Measurements from ENCODE around the gene NPAS2. TPM values are rescaled to one million over a fixed set of nuclear protein-coding genes. Genes with fewer than 3 reads are reported as not detected.

NPAS2 gene
- total and polyA plus RNA-seq, 2 of the 8 experiments (the other 6 are each of a cell fraction or from before 2014, with no cell fraction given) = 1.8 to 1.9 TPM

DNA sequence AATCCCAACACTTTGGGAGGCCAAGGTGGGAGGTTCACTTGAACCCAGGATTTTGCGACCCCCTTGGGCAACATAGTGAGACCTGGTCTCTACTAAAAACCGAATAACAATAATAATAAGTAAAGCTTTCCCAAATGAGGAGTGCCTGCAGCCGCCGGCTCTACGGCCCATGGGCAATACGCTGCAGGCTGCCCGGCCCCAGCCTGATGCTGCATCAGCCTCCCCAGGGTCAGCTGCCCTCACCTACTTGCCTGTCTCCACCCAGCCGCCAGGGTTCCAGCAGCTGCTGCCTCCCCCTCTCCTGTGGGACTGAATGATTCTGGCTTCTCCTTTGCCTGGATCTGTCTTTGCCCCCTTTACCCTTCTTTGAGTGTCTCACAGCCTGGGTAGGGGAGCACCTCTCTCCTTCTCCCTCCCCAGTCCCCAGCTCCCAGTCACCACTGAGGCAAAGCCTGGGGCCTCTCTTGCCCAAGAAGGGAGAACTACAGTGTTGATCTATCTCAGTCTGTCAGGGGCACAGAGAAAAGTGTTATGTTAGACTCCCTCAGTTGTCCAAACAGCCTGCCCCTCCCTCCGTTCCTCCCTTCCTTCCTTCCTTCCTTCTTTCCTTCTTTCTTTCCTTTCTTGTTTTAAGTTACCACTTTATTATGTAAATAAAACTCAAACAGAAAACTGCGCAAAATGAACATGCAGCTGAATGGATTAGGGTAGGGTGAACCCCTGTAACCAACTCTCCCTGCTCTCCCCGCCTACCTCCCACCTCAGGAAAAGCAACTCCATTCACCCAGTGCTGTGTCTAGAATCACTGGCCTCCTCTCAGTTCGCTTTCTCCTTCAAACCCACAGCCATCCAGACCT lies 38.2 kb upstream of the NPAS2 start:
- Histone ChIP-seq H3K23me2 (ENCODE audit: low read depth, low read length) (no peaks in the 10 kb centered on the region), H4K20me1 (replicated peaks in 1 of 2; ENCODE audit: control insufficient read depth in 1 of 2, insufficient read depth in 2 of 2, low read length in 2 of 2) (no peaks in the 10 kb centered on the region), H3K4me1 (replicated peaks in 1 of 4; ENCODE audit: control insufficient read depth in 3 of 4, insufficient read depth in 4 of 4, low read length in 3 of 4) (peaks cover 2 to 7% (median 5%) of the 10 kb centered on the region in 4 experiments; a peak in 5 of 7 replicates), H3K4ac (replicated peaks; ENCODE audit: insufficient read length, low read depth, low read length) (no peak overlapping the region), H4K5ac (ENCODE audit: insufficient read length, low read depth, low read length) (no peak overlapping the region), H3K4me3 (ENCODE audit: extremely low read depth in 1 of 4, insufficient read depth in 2 of 4, low read depth in 3 of 4, low read length in 4 of 4) (no peak overlapping the region), H3K23ac (ENCODE audit: insufficient read length) (no peak overlapping the region), H3K14ac (ENCODE audit: insufficient read length) (no peak overlapping the region), H3K27me3 (replicated peaks in 1 of 4; ENCODE audit: control insufficient read depth in 3 of 4, extremely low read depth in 1 of 4, insufficient read depth in 3 of 4, low read length in 3 of 4) (no peaks in the 10 kb centered on the region), H3K56ac (replicated peaks; ENCODE audit: insufficient read length, low read depth, low read length) (no peak overlapping the region), H2BK12ac (ENCODE audit: low read depth, low read length) (peak overlapping the region; percentile 68; the same call in 1 of the 2 replicates), H2BK5ac (ENCODE audit: low read depth, low read length) (no peak overlapping the region), H3K18ac (ENCODE audit: extremely low read depth, low read length) (no peak overlapping the region), H3K79me2 (ENCODE audit: control insufficient read depth in 1 of 2, insufficient read depth in 2 of 2, low read length in 2 of 2) (no peaks in the 10 kb centered on the region), H4K8ac (ENCODE audit: extremely low read depth, insufficient read depth, low read length) (peak overlapping the region; percentile 63; the same call in 1 of the 2 replicates), H3K9ac (replicated peaks in 1 of 4; ENCODE audit: extremely low read depth in 1 of 4, low read depth in 3 of 4, low read length in 3 of 4) (no peak overlapping the region), H4K91ac (replicated peaks; ENCODE audit: insufficient read length, low read length) (no peak overlapping the region), H2BK15ac (ENCODE audit: low read length) (no peak overlapping the region), H3K9me3 (ENCODE audit: insufficient read depth in 2 of 2, low read depth in 1 of 2, low read length in 1 of 2) (no peaks in the 10 kb centered on the region), H3K36me3 (ENCODE audit: control insufficient read depth in 2 of 4, insufficient read depth in 4 of 4, low read length in 3 of 4) (no peaks in the 10 kb centered on the region), H3K79me1 (ENCODE audit: low read depth, low read length) (no peaks in the 10 kb centered on the region), H2BK120ac (replicated peaks; ENCODE audit: low read depth, low read length) (no peak overlapping the region), H2AFZ (ENCODE audit: low read length) (peak overlapping the region; percentile 79), H3K27ac (ENCODE audit: low read depth, low read length) (no peak overlapping the region), H2AK5ac (ENCODE audit: low read depth, low read length) (no peak overlapping the region), H2BK20ac (ENCODE audit: low read length) (no peak overlapping the region), H3K4me2 (ENCODE audit: insufficient read depth in 1 of 2, low read depth in 2 of 2, low read length in 2 of 2) (no peak overlapping the region)
- no peak for DNase-seq (ENCODE audit: low read depth in 1 of 2, low spot score in 2 of 2)
- ChIA-PET CTCF (ENCODE audit: partially characterized antibody) (interaction anchor here (0.8 to 1.8 kb wide), 2 partner anchors 11 to 89 kb away, joined by 3 to 4 read pairs; no protein-coding TSS in a partner anchor), POLR2A (ENCODE audit: partially characterized antibody) (interaction anchor here (0.6 to 0.7 kb wide), 2 partner anchors 30 to 220 kb away, joined by 3 read pairs; partner anchors contain the start of gene RPL31)
- FAIRE-seq = no peak
- 71% methylated on average over 12 of the region's 12 CpGs; no CpG with 5 or more reads in 1 of the 2 experiments for WGBS, 2 experiments (ENCODE audit: extremely low coverage in 1 of 2, insufficient coverage in 1 of 2, insufficient read length in 1 of 2, insufficient replicate concordance in 2 of 2, low coverage in 1 of 2, low lambda C conversion rate in 2 of 2, missing lambda C conversion rate in 1 of 2)
- TF ChIP-seq SIRT6 (IDR thresholded peaks at IDR 0.05; ENCODE audit: low read length) = no peak
- TF ChIP-seq TEAD4 (IDR thresholded peaks at IDR 0.05; ENCODE audit: low read depth, low read length) = no peak
- no peak for TF ChIP-seq BRCA1 (IDR thresholded peaks at IDR 0.05; ENCODE audit: low read depth, low read length)
- TF ChIP-seq RFX5 (IDR thresholded peaks at IDR 0.05; ENCODE audit: borderline replicate concordance, low read depth, low read length) = no peak
- TF ChIP-seq SP2 (IDR thresholded peaks at IDR 0.05; ENCODE audit: low read length) = no peak
- no peak for TF ChIP-seq KDM1A (IDR thresholded peaks at IDR 0.05; ENCODE audit: borderline replicate concordance, low read length)
- TF ChIP-seq CEBPB (IDR thresholded peaks at IDR 0.05; ENCODE audit: low read depth, low read length) = no peak
- TF ChIP-seq, protein P1, sequence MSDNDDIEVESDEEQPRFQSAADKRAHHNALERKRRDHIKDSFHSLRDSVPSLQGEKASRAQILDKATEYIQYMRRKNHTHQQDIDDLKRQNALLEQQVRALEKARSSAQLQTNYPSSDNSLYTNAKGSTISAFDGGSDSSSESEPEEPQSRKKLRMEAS (IDR thresholded peaks at IDR 0.05) = no peak
- TF ChIP-seq BACH1 (IDR thresholded peaks at IDR 0.05; ENCODE audit: low read length) = no peak
- no peak for TF ChIP-seq POLR2AphosphoS5 (IDR thresholded peaks at IDR 0.05; ENCODE audit: low read depth, low read length)
- TF ChIP-seq MAFK (IDR thresholded peaks at IDR 0.05; ENCODE audit: low read depth, low read length) = no peak
- TF ChIP-seq CBX5 (IDR thresholded peaks at IDR 0.05; ENCODE audit: low read depth, low read length) = no peak
- TF ChIP-seq RNF2 (IDR thresholded peaks at IDR 0.05; ENCODE audit: borderline replicate concordance, low read depth, low read length, missing control alignments, poor library complexity, severe bottlenecking) = no peak

Measured in H1 (cell line).